HL-60 (cell line): ENCODE results near the gene FMOD.

Experiments used
- DNase-seq, 2 experiments: peaks; one replicate each; pipeline ENCODE4 v3.0.0-alpha.2; 2010 to 2020; ENCODE audit warnings: low read depth in 1 of 2, low spot score in 1 of 2
- H3K27ac ChIP-seq: fragments of 250-450 bp; sonication (Bioruptor Pico); replicated peaks from 2 replicates; pipeline ENCODE4 v1.5.1; 2020; ENCODE audit warnings: mild to moderate bottlenecking, moderate library complexity
- H3K27me3 ChIP-seq: fragments of 250-450 bp; sonication (Bioruptor Pico); 2 replicates; pipeline ENCODE4 v1.5.1; 2021; ENCODE audit warnings: mild to moderate bottlenecking, moderate library complexity; ENCODE audit not compliant: insufficient read depth, poor library complexity, severe bottlenecking
- H3K4me3 ChIP-seq: replicated peaks from 2 replicates; pipeline ENCODE4 v1.5.1; 2011; ENCODE audit warnings: mild to moderate bottlenecking, control low read depth, low read length; ENCODE audit not compliant: insufficient read depth
- GABPA ChIP-seq: IDR thresholded peaks from 2 replicates; pipeline ENCODE4 v1.6.1; 2012; ENCODE audit warnings: low read depth
- POLR2AphosphoS5 ChIP-seq: IDR thresholded peaks from 2 replicates; pipeline ENCODE4 v1.6.1; 2012; ENCODE audit warnings: low read depth
- SPI1 ChIP-seq: IDR thresholded peaks from 2 replicates; pipeline ENCODE4 v1.6.1; 2012; ENCODE audit warnings: low read depth, mild to moderate bottlenecking, borderline replicate concordance
- TF ChIP-seq, protein P1 (sequence below): IDR thresholded peaks from one replicate; pipeline ENCODE4 v1.5.1; 2011; ENCODE audit warnings: low read length, control low read depth, inconsistent platforms; ENCODE audit not compliant: insufficient read depth
- TF ChIP-seq, protein P2 (sequence below): IDR thresholded peaks from 2 replicates; pipeline ENCODE4 v1.6.1; 2012; ENCODE audit warnings: low read depth; ENCODE audit not compliant: insufficient replicate concordance

Gene FMOD

DNA sequence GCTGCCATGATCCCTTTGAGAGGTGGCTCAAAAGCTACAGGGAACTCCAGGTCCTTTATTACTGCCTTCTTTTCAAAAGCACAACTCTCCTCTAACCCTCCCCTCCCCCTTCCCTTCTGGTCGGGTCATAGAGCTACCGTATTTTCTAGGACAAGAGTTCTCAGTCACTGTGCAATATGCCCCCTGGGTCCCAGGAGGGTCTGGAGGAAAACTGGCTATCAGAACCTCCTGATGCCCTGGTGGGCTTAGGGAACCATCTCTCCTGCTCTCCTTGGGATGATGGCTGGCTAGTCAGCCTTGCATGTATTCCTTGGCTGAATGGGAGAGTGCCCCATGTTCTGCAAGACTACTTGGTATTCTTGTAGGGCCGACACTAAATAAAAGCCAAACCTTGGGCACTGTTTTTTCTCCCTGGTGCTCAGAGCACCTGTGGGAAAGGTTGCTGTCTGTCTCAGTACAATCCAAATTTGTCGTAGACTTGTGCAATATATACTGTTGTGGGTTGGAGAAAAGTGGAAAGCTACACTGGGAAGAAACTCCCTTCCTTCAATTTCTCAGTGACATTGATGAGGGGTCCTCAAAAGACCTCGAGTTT lies 42.5 kb downstream of the FMOD start:
- no peak for DNase-seq
- H3K4me3 ChIP-seq: no peak overlapping the region

DNA sequence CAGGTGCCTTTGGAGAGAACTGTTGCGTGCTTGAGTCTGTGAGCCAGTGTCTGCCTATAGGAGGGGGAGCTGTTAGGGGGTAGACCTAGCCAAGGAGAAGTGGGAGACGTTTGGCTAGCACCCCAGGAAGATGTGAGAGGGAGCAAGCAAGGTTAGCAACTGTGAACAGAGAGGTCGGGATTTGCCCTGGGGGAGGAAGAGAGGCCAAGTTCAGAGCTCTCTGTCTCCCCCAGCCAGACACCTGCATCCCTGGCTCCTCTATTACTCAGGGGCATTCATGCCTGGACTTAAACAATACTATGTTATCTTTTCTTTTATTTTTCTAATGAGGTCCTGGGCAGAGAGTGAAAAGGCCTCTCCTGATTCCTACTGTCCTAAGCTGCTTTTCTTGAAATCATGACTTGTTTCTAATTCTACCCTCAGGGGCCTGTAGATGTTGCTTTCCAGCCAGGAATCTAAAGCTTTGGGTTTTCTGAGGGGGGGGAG lies 43.2 kb downstream of the FMOD start:
- Histone ChIP-seq H3K4me3 (peak overlapping the region; percentile 7; the same call in 1 of the 2 replicates), H3K27me3 (no peaks in the 10 kb centered on the region), H3K27ac (no peak overlapping the region)
- no peak for DNase-seq
- TF ChIP-seq GABPA (no peak), POLR2AphosphoS5 (no peak), SPI1 (no peak)
- TF ChIP-seq, protein P1, sequence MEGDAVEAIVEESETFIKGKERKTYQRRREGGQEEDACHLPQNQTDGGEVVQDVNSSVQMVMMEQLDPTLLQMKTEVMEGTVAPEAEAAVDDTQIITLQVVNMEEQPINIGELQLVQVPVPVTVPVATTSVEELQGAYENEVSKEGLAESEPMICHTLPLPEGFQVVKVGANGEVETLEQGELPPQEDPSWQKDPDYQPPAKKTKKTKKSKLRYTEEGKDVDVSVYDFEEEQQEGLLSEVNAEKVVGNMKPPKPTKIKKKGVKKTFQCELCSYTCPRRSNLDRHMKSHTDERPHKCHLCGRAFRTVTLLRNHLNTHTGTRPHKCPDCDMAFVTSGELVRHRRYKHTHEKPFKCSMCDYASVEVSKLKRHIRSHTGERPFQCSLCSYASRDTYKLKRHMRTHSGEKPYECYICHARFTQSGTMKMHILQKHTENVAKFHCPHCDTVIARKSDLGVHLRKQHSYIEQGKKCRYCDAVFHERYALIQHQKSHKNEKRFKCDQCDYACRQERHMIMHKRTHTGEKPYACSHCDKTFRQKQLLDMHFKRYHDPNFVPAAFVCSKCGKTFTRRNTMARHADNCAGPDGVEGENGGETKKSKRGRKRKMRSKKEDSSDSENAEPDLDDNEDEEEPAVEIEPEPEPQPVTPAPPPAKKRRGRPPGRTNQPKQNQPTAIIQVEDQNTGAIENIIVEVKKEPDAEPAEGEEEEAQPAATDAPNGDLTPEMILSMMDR: no peak

More for the DNA sequence above, 42.5 kb downstream of the FMOD start:
- TF ChIP-seq, protein P2, sequence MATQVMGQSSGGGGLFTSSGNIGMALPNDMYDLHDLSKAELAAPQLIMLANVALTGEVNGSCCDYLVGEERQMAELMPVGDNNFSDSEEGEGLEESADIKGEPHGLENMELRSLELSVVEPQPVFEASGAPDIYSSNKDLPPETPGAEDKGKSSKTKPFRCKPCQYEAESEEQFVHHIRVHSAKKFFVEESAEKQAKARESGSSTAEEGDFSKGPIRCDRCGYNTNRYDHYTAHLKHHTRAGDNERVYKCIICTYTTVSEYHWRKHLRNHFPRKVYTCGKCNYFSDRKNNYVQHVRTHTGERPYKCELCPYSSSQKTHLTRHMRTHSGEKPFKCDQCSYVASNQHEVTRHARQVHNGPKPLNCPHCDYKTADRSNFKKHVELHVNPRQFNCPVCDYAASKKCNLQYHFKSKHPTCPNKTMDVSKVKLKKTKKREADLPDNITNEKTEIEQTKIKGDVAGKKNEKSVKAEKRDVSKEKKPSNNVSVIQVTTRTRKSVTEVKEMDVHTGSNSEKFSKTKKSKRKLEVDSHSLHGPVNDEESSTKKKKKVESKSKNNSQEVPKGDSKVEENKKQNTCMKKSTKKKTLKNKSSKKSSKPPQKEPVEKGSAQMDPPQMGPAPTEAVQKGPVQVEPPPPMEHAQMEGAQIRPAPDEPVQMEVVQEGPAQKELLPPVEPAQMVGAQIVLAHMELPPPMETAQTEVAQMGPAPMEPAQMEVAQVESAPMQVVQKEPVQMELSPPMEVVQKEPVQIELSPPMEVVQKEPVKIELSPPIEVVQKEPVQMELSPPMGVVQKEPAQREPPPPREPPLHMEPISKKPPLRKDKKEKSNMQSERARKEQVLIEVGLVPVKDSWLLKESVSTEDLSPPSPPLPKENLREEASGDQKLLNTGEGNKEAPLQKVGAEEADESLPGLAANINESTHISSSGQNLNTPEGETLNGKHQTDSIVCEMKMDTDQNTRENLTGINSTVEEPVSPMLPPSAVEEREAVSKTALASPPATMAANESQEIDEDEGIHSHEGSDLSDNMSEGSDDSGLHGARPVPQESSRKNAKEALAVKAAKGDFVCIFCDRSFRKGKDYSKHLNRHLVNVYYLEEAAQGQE: no peak
- TF ChIP-seq, protein P1: no peak
- TF ChIP-seq GABPA (no peak), SPI1 (no peak)
- Histone ChIP-seq H3K27me3 (no peaks in the 10 kb centered on the region), H3K27ac (no peak overlapping the region)

DNA sequence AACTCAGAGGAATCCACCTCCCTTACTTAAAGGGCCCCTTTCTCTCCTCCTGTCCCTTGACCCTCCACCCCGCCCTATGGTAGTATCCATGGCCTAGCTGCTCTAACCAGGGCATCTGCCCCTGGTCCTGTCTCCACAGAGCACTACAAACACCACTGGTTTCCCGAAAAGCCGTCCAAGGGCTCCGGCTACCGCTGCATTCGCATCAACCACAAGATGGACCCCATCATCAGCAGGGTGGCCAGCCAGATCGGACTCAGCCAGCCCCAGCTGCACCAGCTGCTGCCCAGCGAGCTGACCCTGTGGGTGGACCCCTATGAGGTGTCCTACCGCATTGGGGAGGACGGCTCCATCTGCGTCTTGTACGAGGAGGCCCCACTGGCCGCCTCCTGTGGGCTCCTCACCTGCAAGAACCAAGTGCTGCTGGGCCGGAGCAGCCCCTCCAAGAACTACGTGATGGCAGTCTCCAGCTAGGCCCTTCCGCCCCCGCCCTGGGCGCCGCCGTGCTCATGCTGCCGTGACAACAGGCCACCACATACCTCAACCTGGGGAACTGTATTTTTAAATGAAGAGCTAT lies 43.9 kb downstream of the FMOD start:
- no peak overlapping the region for H3K27ac ChIP-seq
- TF ChIP-seq, protein P1: no peak
- TF ChIP-seq, protein P2: no peak
- TF ChIP-seq GABPA (no peak), POLR2AphosphoS5 (no peak), SPI1 (no peak)
- no peaks in the 10 kb centered on the region for H3K27me3 ChIP-seq
- DNase-seq: no peak
- H3K4me3 ChIP-seq: peak overlapping the region; percentile 23
